ENCODE results near the gene IQGAP1. TPM values are rescaled to one million over a fixed set of nuclear protein-coding genes. Genes with fewer than 3 reads are reported as not detected.

Gene IQGAP1
- total and polyA plus RNA-seq, 11 donors = 18.9 to 115 (median 36.1) TPM

DNA sequence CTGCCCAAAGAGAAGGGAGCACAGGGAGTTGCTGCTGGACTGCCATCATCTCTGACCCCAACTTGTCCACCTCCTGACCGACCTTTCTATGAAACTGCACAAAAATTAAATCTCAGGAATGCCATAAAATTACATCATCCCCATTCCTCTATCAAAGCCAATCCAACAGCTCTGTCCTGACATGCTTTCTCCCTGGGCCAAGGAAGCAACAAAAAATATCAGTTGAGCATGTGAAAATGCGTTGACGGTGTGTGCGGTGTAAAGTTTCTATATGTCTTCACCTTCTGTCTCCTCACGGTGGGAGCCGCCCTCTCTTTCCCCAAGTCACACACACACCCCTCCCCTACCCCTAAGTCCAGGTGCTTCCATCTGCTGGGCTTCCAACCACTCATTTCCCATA, 39.6 kb upstream of the IQGAP1 start:
- Histone ChIP-seq H3K36me3 (no peaks in the 10 kb centered on the region), H3K4me3 (no peak overlapping the region), H3K27ac (no peak overlapping the region), H3K9me3 (no peaks in the 10 kb centered on the region), H3K27me3 (no peaks in the 10 kb centered on the region), H3K4me1 (peaks cover 0 to 40% (median 7%) of the 10 kb centered on the region in 12 donors)
- TF ChIP-seq, protein P1, sequence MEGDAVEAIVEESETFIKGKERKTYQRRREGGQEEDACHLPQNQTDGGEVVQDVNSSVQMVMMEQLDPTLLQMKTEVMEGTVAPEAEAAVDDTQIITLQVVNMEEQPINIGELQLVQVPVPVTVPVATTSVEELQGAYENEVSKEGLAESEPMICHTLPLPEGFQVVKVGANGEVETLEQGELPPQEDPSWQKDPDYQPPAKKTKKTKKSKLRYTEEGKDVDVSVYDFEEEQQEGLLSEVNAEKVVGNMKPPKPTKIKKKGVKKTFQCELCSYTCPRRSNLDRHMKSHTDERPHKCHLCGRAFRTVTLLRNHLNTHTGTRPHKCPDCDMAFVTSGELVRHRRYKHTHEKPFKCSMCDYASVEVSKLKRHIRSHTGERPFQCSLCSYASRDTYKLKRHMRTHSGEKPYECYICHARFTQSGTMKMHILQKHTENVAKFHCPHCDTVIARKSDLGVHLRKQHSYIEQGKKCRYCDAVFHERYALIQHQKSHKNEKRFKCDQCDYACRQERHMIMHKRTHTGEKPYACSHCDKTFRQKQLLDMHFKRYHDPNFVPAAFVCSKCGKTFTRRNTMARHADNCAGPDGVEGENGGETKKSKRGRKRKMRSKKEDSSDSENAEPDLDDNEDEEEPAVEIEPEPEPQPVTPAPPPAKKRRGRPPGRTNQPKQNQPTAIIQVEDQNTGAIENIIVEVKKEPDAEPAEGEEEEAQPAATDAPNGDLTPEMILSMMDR (IDR thresholded peaks at IDR 0.05) = no peak
- no peak for TF ChIP-seq POLR2A (IDR thresholded peaks at IDR 0.05)
- WGBS, 4 donors = 80 to 87% (median 85%) methylated on average over 6 of the region's 6 CpGs
- ATAC-seq = no peak
- intact Hi-C loops (cut with DNase I) = no loop called here
- DNase-seq = no peak

DNA sequence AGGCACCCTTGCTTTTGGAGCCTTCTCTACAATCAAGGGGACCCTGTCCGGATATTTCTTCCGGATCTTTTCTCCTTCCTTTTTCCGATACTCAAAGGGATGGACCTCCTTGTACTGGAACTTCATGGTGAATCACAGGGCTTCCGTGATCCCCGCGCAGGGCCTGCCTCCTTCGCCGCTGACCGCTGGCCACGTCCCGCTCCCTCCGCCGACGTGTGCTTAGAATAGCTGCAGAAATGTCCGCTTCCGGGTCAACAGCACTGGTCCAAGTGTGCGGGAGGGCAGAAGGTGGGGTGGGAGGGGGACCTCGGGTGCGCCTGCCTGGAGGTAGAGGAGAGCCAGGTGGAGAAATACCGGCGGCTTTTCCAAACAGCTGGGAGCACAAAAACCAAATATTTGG, 39.0 kb upstream of the IQGAP1 start:
- H3K9me3 ChIP-seq = no peaks in the 10 kb centered on the region
- no peaks in the 10 kb centered on the region for H3K36me3 ChIP-seq
- H3K4me3 ChIP-seq = no peak overlapping the region
- H3K27ac ChIP-seq = no peak overlapping the region
- peak in 1 of 5 donors; percentile 61 for DNase-seq
- intact Hi-C loops (cut with DNase I) = no loop called here
- ATAC-seq = no peak
- peaks cover 0 to 34% (median 5%) of the 10 kb centered on the region in 12 donors for H3K4me1 ChIP-seq
- no peaks in the 10 kb centered on the region for H3K27me3 ChIP-seq
- 94 to 96% (median 95%) methylated on average over 21 of the region's 21 CpGs for WGBS, 4 donors
- TF ChIP-seq POLR2A (IDR thresholded peaks at IDR 0.05) = no peak
- TF ChIP-seq, protein P1 (IDR thresholded peaks at IDR 0.05) = no peak

DNA sequence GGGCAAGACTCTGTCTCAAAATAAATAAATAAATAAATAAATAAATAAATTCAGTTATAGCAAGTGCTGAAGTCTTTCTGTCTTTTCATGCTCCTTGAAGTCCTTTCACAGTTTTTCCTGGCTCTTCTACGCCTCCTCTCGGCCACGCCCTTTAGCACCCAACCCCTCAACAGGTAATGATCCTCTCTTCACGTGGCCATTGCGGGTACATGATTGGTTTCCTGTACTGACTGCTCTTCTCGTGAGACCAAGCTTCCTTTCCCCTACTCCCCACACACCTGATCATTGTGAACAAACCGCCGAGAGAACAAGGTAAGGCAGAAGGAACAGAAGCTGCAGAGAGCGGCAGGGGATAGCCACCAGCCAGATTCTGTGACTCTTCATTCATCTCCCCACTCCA, 38.2 kb upstream of the IQGAP1 start:
- no peak for DNase-seq
- Histone ChIP-seq H3K9me3 (no peaks in the 10 kb centered on the region), H3K27me3 (no peaks in the 10 kb centered on the region), H3K36me3 (peaks cover 0 to 1% (median 0%) of the 10 kb centered on the region in 9 donors), H3K4me3 (no peak overlapping the region), H3K4me1 (peaks cover 0 to 26% (median 5%) of the 10 kb centered on the region in 12 donors), H3K27ac (no peak overlapping the region)
- WGBS, 4 donors = 87 to 92% (median 89%) methylated on average over 9 of the region's 9 CpGs
- intact Hi-C loops (cut with DNase I) = no loop called here
- TF ChIP-seq, protein P1 (IDR thresholded peaks at IDR 0.05) = no peak
- TF ChIP-seq POLR2A (IDR thresholded peaks at IDR 0.05) = no peak
- no peak for ATAC-seq

DNA sequence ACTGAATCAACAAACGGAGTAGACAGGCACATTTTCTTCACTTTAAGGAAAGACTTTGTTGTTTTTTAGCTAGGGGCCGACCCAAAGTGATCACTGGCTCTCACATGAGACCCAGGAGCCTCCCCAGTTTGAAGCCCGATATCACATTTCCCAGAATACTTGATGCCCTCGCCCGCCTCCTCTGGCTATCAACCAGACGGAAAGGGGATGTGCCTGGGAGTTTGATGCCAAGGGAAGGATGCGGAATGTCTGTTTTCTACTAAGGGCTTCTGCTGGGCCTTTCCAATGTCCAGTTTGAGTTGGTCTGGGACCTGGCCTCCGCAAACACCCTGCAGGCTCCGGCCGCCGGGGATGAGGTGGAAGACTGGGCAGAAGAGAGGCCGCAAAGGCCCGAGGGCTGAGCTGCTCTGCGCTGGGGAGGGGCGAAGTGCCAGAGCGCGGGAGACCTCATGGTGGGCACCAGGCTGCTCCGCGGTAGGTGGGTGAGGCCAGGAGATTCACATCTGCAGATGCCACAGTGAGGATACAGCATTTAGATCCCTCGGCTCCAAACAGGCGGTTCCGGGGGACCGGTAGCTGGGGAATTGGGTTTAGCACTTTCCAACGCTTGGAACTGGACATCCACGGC, 36.4 kb upstream of the IQGAP1 start:
- Histone ChIP-seq H3K4me3 (peak overlapping the region in 11 of 12 donors; percentile 60 to 99 (median 88)), H3K4me1 (peaks cover 0 to 17% (median 5%) of the 10 kb centered on the region in 12 donors), H3K36me3 (peaks cover 0 to 8% (median 0%) of the 10 kb centered on the region in 9 donors), H3K27ac (peak overlapping the region in 2 of 12 donors; percentile 91 to 92), H3K27me3 (no peaks in the 10 kb centered on the region), H3K9me3 (no peaks in the 10 kb centered on the region)
- DNase-seq (peak in 2 of 5 donors; percentile 24 to 34), ATAC-seq (peak; percentile 7 to 37 (median 24))
- TF ChIP-seq POLR2A (IDR thresholded peaks at IDR 0.05) = no peak
- TF ChIP-seq, protein P1 (IDR thresholded peaks at IDR 0.05) = no peak
- intact Hi-C loops (cut with DNase I) = loop anchor here in 1 of 10 donors (1.0 kb wide), 1 partner anchor 37 kb away; the partner anchor contains the start of gene IQGAP1
- 26 to 37% (median 27%) methylated on average over 16 to 25 of the region's 25 CpGs for WGBS, 4 donors
